Fibroblast of pulmonary artery (primary cell): ENCODE measurements around the gene LOXHD1.

Source experiments
- DNase-seq: peaks from one replicate; pipeline ENCODE4 v3.0.0-alpha.2; 2010; ENCODE audit warnings: low read depth
- H3K4me3 ChIP-seq: replicated peaks from 2 replicates; pipeline ENCODE4 v1.5.1; 2011; ENCODE audit warnings: low read depth, mild to moderate bottlenecking, control low read depth, low read length, moderate library complexity
- TF ChIP-seq, protein P1 (sequence below): IDR thresholded peaks from 2 replicates; pipeline ENCODE4 v1.5.1; 2011; ENCODE audit warnings: mild to moderate bottlenecking, control low read depth, low read length, inconsistent platforms; ENCODE audit errors: missing control alignments

LOXHD1 gene

DNA sequence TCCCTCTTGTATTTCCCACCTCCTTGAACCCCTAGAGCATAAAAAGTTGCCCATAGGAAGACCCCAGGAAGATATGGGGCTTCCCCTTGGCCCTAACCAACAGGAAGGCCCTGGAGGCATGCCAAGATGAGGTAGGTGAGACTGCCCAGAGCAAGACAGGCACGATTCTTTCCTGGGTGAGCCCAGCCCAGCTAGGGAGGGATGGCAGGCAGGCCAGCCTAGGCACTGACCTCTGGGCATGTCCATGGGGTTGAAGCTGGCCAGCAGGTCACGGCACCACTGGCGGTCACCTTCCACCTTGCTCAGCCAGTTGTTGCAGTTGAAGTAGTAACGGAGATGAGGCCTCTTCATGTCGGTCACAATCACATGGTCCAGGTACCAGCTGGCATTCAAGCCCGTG is 17.6 kb downstream of the LOXHD1 start:
- DNase-seq = no peak
- TF ChIP-seq, protein P1, sequence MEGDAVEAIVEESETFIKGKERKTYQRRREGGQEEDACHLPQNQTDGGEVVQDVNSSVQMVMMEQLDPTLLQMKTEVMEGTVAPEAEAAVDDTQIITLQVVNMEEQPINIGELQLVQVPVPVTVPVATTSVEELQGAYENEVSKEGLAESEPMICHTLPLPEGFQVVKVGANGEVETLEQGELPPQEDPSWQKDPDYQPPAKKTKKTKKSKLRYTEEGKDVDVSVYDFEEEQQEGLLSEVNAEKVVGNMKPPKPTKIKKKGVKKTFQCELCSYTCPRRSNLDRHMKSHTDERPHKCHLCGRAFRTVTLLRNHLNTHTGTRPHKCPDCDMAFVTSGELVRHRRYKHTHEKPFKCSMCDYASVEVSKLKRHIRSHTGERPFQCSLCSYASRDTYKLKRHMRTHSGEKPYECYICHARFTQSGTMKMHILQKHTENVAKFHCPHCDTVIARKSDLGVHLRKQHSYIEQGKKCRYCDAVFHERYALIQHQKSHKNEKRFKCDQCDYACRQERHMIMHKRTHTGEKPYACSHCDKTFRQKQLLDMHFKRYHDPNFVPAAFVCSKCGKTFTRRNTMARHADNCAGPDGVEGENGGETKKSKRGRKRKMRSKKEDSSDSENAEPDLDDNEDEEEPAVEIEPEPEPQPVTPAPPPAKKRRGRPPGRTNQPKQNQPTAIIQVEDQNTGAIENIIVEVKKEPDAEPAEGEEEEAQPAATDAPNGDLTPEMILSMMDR = no peak
- H3K4me3 ChIP-seq = no peak overlapping the region

DNA sequence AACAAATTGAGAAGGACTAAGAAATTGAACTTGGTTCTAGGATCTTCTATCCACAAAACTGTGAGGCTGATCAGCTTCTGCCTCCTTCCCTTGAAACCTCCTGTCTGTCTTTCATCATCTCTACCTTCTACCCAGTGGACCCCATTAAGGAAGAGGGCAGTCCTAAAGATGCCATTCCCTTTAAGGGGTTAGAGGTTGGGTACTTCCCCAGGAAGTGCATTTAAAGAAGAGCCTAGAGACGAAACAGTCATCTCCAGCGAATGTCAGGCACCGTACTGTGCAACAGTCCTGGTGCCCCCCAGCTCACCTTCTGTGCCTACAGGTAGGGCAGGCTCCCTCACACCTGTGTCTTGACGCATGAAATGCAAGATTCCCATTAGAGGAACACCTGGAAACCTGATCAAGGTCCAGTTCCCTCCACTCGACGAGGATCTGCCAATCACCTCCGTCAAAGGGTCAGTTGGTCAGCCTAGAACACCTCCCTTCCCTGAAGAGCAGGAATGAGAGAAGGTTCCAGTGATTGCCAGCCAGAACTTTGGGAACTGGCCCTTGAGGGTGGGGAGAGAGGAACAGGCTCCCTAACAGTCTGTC is 20.9 kb downstream of the LOXHD1 start:
- H3K4me3 ChIP-seq = no peak overlapping the region
- DNase-seq = no peak
- TF ChIP-seq, protein P1 = no peak

DNA sequence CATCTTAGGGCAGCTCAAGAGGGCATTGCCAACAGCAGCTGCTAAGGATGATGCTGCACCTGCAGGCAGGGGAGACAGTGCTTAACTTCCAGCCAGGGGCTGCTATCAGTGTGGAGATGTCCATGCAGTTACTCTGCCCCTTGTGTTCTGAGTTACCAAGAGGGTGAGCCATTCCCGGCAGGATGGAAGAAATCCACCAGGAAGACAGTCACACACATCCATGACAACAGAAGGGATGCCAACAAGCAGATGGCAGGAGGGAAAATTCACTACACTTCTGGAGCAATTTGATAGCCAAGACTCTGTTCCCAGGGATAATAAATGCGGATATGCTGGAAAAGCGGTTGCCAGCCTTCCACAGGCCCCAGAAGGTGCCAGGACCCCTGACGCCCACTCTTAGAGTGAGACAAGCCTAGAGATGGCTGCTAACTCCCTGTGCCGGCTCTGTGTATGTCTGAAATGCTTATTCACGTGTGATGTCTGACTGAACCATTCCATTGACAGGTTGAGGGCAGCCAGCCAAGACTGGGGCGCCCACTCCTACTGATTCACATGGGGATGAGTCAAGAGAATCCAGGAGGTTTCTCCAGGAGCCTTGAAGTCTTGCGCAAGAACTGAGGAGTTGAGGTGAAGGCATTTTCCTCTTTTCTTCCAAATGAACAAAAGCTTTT is 24.5 kb downstream of the LOXHD1 start:
- DNase-seq = peak; percentile 32
- TF ChIP-seq, protein P1 = no peak
- H3K4me3 ChIP-seq = no peak overlapping the region

DNA sequence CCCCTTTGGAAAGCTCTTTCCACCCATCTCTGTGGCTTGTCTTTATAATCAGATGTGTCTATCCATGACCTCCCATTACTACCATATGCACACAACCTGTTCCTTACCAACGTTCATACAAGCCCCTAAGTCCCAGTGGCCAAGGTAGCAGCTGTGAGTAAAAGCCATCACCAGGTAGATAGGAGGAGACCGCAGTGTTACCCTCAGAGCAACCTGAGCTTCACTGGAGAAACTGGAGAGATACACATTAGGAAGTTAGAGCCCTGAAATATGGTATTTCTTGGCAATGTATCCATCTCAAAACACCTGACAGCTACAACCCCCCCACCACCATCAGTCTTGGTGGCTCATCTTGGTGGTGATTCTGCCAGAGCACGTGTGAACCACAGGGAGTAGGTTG is 26.0 kb downstream of the LOXHD1 start:
- H3K4me3 ChIP-seq = no peak overlapping the region
- TF ChIP-seq, protein P1 = no peak
- DNase-seq = no peak

DNA sequence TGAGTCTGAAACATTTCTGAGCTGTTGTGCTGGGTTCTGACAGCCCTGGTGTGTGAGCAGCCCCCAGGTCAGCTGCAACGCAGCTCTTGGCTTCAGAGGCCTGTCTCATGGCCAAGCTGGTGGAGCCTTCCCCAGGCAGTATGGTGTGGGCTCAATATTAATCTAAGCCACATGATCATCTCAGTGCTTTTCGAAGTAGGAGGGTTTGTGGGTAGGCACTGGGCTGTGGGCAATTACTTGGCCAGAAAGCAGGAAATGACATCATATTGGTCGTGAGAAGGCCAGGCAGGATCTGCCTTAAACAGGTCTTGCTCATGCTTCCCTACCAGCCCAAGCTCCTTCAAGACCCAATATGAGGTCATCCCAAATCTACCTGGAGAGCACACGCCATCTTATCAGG is 26.9 kb downstream of the LOXHD1 start:
- TF ChIP-seq, protein P1 = no peak
- H3K4me3 ChIP-seq = no peak overlapping the region
- DNase-seq = no peak

DNA sequence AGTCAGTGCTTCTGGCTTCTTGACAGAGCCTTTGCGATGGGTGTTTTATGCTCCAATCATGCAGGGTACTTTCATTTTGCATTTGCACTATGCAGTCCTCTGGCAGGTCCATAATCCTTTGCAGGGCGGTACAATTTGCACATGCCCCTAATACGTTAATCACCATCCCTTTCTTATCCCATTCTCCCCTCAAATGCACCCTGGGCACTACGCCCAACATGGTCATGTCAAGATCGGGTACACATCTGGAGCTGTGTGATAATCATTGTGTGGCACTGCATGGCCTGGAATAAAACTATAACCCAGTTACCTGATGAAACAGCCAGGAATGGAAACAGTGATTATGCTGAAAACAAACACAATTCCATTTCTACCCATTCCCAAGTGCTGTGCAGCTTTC is 27.7 kb downstream of the LOXHD1 start:
- no peak for DNase-seq
- TF ChIP-seq, protein P1 = no peak
- H3K4me3 ChIP-seq = no peak overlapping the region

DNA sequence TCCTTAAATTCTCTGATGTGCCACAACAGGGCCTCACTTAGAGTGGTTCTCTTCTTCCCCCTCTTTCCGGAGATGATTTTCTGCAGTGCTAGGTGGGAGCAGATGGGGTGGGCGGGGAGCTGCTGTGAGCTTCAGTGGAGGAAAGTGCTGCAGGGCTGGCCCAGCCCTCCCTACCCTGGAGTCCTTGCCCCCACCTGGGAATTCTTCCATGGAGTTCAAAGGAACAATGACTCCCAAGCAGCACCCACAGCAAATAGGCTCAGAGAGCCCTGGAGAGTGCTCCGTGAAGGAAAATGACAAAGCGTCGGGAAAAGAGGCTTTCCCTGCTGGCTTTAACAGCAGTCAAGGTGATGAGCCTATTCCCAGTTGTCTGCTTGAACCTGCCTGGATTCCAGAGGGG is 28.8 kb downstream of the LOXHD1 start:
- no peak for DNase-seq
- H3K4me3 ChIP-seq = no peak overlapping the region
- TF ChIP-seq, protein P1 = no peak
